GM13977 (cell line): ENCODE data around the gene C15orf39.
A peak's percentile ranks its signal among the peaks of the same experiment; 100 is the strongest.

Experiments used
- DNase-seq: peaks from one replicate; pipeline ENCODE4 v3.0.0; 2012; ENCODE audit warnings: low spot score
- CTCF ChIP-seq: IDR thresholded peaks from 2 replicates; pipeline ENCODE4 v1.5.1; 2012; ENCODE audit warnings: mild to moderate bottlenecking, control low read depth; ENCODE audit not compliant: insufficient read depth; ENCODE audit errors: extremely low read depth, missing control alignments
- in situ Hi-C: fragments of 300-500 bp; cut with MboI; formaldehyde crosslinking; loops from one replicate; pipeline ENCODE4 v1.12.0; 2022; ENCODE audit warnings: low sequenced_read_pairs, low pct_unique_long_range_greater_than_20kb, mixed read lengths, inconsistent platforms; ENCODE audit not compliant: unreplicated experiment

The C15orf39 gene

GRCh38 chr15:75201616-75202250, at the start of gene C15orf39:
Gene C15orf39, plus strand, starts transcription at chr15:75201882. Its CDS starts 4,167 bp downstream, at chr15:75206049.
- TF ChIP-seq CTCF = peak; percentile 83
- DNase-seq = peak; percentile 96
- in situ Hi-C loops = no loop called here

- DNase-seq = no peak
- TF ChIP-seq CTCF = no peak
- in situ Hi-C loops = loop anchor here (25.0 kb wide), 1 partner anchor 160 kb away; no protein-coding TSS in a partner anchor
These were observed 49.2 kb upstream of the C15orf39 start for GRCh38 chr15:75152382-75153079.

GRCh38 chr15:75153087-75153486, 48.6 kb upstream of the C15orf39 start:
- in situ Hi-C loops = loop anchor here (25.0 kb wide), 1 partner anchor 159 kb away; no protein-coding TSS in a partner anchor
- DNase-seq = peak; percentile 58
- TF ChIP-seq CTCF = no peak

- no peak for TF ChIP-seq CTCF
- DNase-seq = no peak
- in situ Hi-C loops = loop anchor here (25.0 kb wide), 1 partner anchor 159 kb away; no protein-coding TSS in a partner anchor
These were observed 48.0 kb upstream of the C15orf39 start for GRCh38 chr15:75153565-75154276.

- in situ Hi-C loops = loop anchor here (25.0 kb wide), 1 partner anchor 158 kb away; no protein-coding TSS in a partner anchor
- TF ChIP-seq CTCF = no peak
- no peak for DNase-seq
These were observed 47.1 kb upstream of the C15orf39 start for GRCh38 chr15:75154461-75155062.

- no peak for DNase-seq
- in situ Hi-C loops = loop anchor here (25.0 kb wide), 1 partner anchor 156 kb away; no protein-coding TSS in a partner anchor
- no peak for TF ChIP-seq CTCF
These were observed 45.1 kb upstream of the C15orf39 start for GRCh38 chr15:75156326-75157215.
